Gastrocnemius medialis (tissue), 4 donors: ENCODE data around the gene FAM222B. TPM values are rescaled to one million over a fixed set of nuclear protein-coding genes. Genes with fewer than 3 reads are reported as not detected.

ENCODE experiments used
- ATAC-seq, 2 donors: fragments of 150-250 bp; one replicate each; pipeline ENCODE4 v1.9.1; 2016
- DNase-seq, 2 donors: peaks; one replicate each; pipeline ENCODE4 v3.0.0-alpha.2; 2019
- H3K27ac ChIP-seq, 4 donors: fragments of 200-600 bp; sonication (generic); 1 replicate in 1 of 4; 2 replicates in 3 of 4; pipeline ENCODE4 v1.5.1; 2016 to 2018; ENCODE audit warnings: mild to moderate bottlenecking in 2 of 4, moderate library complexity in 1 of 4
- H3K27me3 ChIP-seq, 3 donors: fragments of 200-600 bp; sonication (generic) in 2 of 3; 1 replicate in 1 of 3; 2 replicates in 2 of 3; pipeline versions ENCODE4 v1.5.1 to v1.6.0; 2016 to 2019; ENCODE audit warnings: mild to moderate bottlenecking in 1 of 3, moderate library complexity in 1 of 3
- H3K36me3 ChIP-seq, 2 donors: fragments of 200-600 bp; sonication (generic) in 1 of 2; one replicate each; pipeline ENCODE4 v1.5.1; 2017 to 2018
- H3K4me1 ChIP-seq, 2 donors: fragments of 200-600 bp; sonication (generic) in 1 of 2; one replicate each; pipeline ENCODE4 v1.5.1; 2016 to 2017; ENCODE audit warnings: mild to moderate bottlenecking in 2 of 2
- H3K4me3 ChIP-seq, 4 donors: fragments of 200-600 bp; sonication (generic) in 3 of 4; 1 replicate in 1 of 4; 2 replicates in 3 of 4; pipeline ENCODE4 v1.5.1; 2016 to 2019; ENCODE audit warnings: mild to moderate bottlenecking in 2 of 4
- H3K9me3 ChIP-seq, 3 donors: fragments of 200-600 bp; sonication (generic) in 2 of 3; 1 replicate in 1 of 3; 2 replicates in 2 of 3; pipeline ENCODE4 v1.5.1; 2016 to 2019
- CTCF ChIP-seq, 5 experiments: fragments of 450-650 bp in 3 of 5; fragments of 200-600 bp in 2 of 5; sonication (generic) in 2 of 5; IDR thresholded peaks in 4 of 5; conservative IDR thresholded peaks in 1 of 5; 1 replicate in 4 of 5; 2 replicates in 1 of 5; pipeline ENCODE4 v1.5.1; 2016 to 2019; ENCODE audit warnings: antibody characterized with exemption in 5 of 5, mild to moderate bottlenecking in 3 of 5, moderate library complexity in 3 of 5
- POLR2A ChIP-seq, 2 donors: fragments of 450-650 bp; IDR thresholded peaks; one replicate each; pipeline ENCODE4 v1.6.1; 2017; ENCODE audit warnings: antibody characterized with exemption in 2 of 2, mild to moderate bottlenecking in 2 of 2, moderate library complexity in 2 of 2
- in situ Hi-C, 4 donors: fragments of 200-750 bp; cut with MboI; loops; one replicate each; pipeline versions ENCODE4 v1.15.0 to v1.8.0; 2017; ENCODE audit warnings: low sequenced_read_pairs in 4 of 4
- intact Hi-C: fragments of 100-400 bp; cut with DNase I; formaldehyde crosslinking; loops from one replicate; pipeline ENCODE4 v1.15.1; 2023; ENCODE audit warnings: low total_unique reads
- total RNA-seq, 4 donors: library from RNA; depleted of rRNA; stranded (reverse); fragments of >200 nt; gene quantifications; one replicate each; pipeline versions ENCODE4 v1.1.0 to v1.2.3, GENCODE V29; 2016

The FAM222B gene
- total RNA-seq, 4 donors from 2014 or later = 36.2 to 82.6 (median 66.8) TPM

GRCh38 chr17:28856028-28856574, 13.5 kb upstream of the FAM222B start:
- Histone ChIP-seq H3K36me3 (peaks cover 0 to 46% of the 10 kb centered on the region in 2 donors), H3K27ac (no peak overlapping the region), H3K4me3 (peak overlapping the region in 1 of 4 donors; percentile 63), H3K27me3 (no peaks in the 10 kb centered on the region), H3K9me3 (no peaks in the 10 kb centered on the region), H3K4me1 (peaks cover 7 to 11% of the 10 kb centered on the region in 2 donors)
- in situ Hi-C loops (loop anchor here (5.0 to 25.0 kb wide), 3 partner anchors 91 to 94 kb away; no protein-coding TSS in a partner anchor), intact Hi-C loops (loop anchor here (5.0 kb wide), 1 partner anchor 41 kb away; the partner anchor contains the start of gene FLOT2)
- ATAC-seq (no peak), DNase-seq (no peak)
- no peak for TF ChIP-seq POLR2A (IDR thresholded peaks at IDR 0.05)

GRCh38 chr17:28855336-28855679, 12.7 kb upstream of the FAM222B start:
- H3K36me3 ChIP-seq = peaks cover 0 to 38% of the 10 kb centered on the region in 2 donors
- in situ Hi-C loops = loop anchor here (5.0 to 25.0 kb wide), 3 partner anchors 91 to 93 kb away; no protein-coding TSS in a partner anchor
- intact Hi-C loops = loop anchor here (2.0 to 5.0 kb wide), 2 partner anchors 42 to 43 kb away; partner anchors contain the start of gene FLOT2
- peaks cover 7 to 11% of the 10 kb centered on the region in 2 donors for H3K4me1 ChIP-seq
- DNase-seq (no peak), ATAC-seq (no peak)
- no peaks in the 10 kb centered on the region for H3K27me3 ChIP-seq
- peak overlapping the region; percentile 77 to 85 (median 82) for H3K27ac ChIP-seq
- H3K9me3 ChIP-seq = no peaks in the 10 kb centered on the region
- TF ChIP-seq POLR2A (IDR thresholded peaks at IDR 0.05) (no peak), CTCF (IDR thresholded peaks at IDR 0.05 in 4 of 5, conservative IDR thresholded peaks at IDR 0.05 in 1 of 5) (no peak)
- H3K4me3 ChIP-seq = peak overlapping the region; percentile 63 to 85 (median 75)

GRCh38 chr17:28854457-28855335, 12.1 kb upstream of the FAM222B start, which contains the start of gene ERAL1:
Gene ERAL1 (plus strand): TSS chr17:28855016. CDS start chr17:28855035, 19 bp downstream.
- TF ChIP-seq POLR2A (IDR thresholded peaks at IDR 0.05) (peak; percentile 60 to 75), CTCF (IDR thresholded peaks at IDR 0.05 in 4 of 5, conservative IDR thresholded peaks at IDR 0.05 in 1 of 5) (peak in 1 of 5 experiments; percentile 18)
- peaks cover 0 to 32% of the 10 kb centered on the region in 2 donors for H3K36me3 ChIP-seq
- no peaks in the 10 kb centered on the region for H3K9me3 ChIP-seq
- peak within 1 kb of the TSS; percentile 63 to 85 (median 75) for H3K4me3 ChIP-seq
- H3K27me3 ChIP-seq = no peaks in the 10 kb centered on the region
- DNase-seq (peak; percentile 81 to 82), ATAC-seq (peak; percentile 99)
- intact Hi-C loops = loop anchor here (1.0 to 5.0 kb wide), 3 partner anchors 42 to 91 kb away; partner anchors contain the start of gene FLOT2
- H3K4me1 ChIP-seq = peaks cover 7 to 11% of the 10 kb centered on the region in 2 donors
- in situ Hi-C loops = loop anchor here (5.0 to 25.0 kb wide), 3 partner anchors 90 to 92 kb away; no protein-coding TSS in a partner anchor
- peak within 1 kb of the TSS; percentile 77 to 85 (median 82) for H3K27ac ChIP-seq

- Histone ChIP-seq H3K4me1 (peaks cover 7 to 11% of the 10 kb centered on the region in 2 donors), H3K27ac (no peak overlapping the region), H3K36me3 (peaks cover 0 to 18% of the 10 kb centered on the region in 2 donors), H3K9me3 (no peaks in the 10 kb centered on the region), H3K27me3 (no peaks in the 10 kb centered on the region), H3K4me3 (no peak overlapping the region)
- in situ Hi-C loops = loop anchor here in 3 of 4 donors (10.0 to 25.0 kb wide), 2 partner anchors 88 to 91 kb away; no protein-coding TSS in a partner anchor
- intact Hi-C loops = no loop called here
- TF ChIP-seq CTCF (IDR thresholded peaks at IDR 0.05 in 4 of 5, conservative IDR thresholded peaks at IDR 0.05 in 1 of 5) (no peak), POLR2A (IDR thresholded peaks at IDR 0.05) (no peak)
- ATAC-seq (no peak), DNase-seq (no peak)
Observed at GRCh38 chr17:28853295-28853694, 10.7 kb upstream of the FAM222B start.
